ENCODE data around the gene HPGDS. TPM values are rescaled to one million over a fixed set of nuclear protein-coding genes. Genes with fewer than 3 reads are reported as not detected.
"Not testable (repeated sequence)": the region's sequence is repeated elsewhere in the genome, so short reads cannot be mapped to it uniquely, and the experiment has no call there.

Gene HPGDS
- 3.2 and 4.4 TPM in 2 replicates for total RNA-seq

DNA sequence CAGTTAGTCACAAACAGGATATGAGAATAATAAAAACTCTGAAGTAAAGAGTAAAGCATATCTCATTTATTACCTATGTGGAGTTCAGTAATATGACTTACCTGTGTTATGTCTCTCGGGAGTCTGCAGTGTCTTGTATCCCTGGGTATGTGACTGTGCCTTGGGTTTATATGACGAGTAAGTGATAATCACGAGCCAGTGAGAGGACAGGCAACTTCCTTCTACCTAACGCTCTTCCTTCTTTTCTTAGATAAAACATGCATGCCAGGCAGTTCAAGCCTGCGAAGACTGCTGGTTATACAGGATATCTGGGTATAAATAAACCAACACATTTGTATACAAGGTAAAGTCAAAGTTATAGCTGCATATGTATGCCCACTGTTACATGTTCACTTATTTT lies at the start of gene HPGDS:
Gene HPGDS (minus strand): TSS at position 143 of the 400 bp plus-strand sequence. CDS start 8,207 bp downstream, outside the sequence.
- intact Hi-C loops (cut with micrococcal nuclease): no loop called here

DNA sequence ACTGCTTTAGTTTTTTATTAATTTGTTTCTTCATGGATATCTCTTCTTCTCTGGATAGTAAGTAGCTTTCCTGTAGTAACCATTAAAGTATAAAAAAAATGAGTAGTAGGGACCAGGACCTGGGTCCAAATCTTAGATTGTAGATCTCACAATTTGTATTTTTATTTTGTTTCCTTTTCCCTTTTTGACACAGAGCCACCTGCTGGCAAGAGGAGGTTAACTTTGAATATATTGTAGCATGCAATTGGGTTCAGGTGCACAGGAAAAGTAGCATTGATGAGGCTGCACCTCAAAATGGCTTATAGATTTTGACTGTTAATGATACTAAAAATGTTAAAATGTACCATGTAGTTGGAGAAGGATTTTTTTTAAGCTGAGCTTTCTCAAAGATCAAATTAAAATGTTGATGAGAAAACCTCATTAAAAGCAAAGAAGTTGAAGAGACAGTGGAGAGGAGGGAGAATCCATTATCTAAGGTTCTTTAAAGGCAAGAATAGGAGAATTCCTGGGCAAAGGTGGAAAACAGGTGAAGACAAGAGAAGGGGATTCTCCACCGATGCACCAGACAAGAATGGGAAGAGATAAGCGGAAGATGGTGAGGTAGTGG lies 48.3 kb upstream of the HPGDS start:
- intact Hi-C loops (cut with micrococcal nuclease): loop anchor here (1.0 to 5.0 kb wide), 4 partner anchors 52 to 599 kb away; no protein-coding TSS in a partner anchor

DNA sequence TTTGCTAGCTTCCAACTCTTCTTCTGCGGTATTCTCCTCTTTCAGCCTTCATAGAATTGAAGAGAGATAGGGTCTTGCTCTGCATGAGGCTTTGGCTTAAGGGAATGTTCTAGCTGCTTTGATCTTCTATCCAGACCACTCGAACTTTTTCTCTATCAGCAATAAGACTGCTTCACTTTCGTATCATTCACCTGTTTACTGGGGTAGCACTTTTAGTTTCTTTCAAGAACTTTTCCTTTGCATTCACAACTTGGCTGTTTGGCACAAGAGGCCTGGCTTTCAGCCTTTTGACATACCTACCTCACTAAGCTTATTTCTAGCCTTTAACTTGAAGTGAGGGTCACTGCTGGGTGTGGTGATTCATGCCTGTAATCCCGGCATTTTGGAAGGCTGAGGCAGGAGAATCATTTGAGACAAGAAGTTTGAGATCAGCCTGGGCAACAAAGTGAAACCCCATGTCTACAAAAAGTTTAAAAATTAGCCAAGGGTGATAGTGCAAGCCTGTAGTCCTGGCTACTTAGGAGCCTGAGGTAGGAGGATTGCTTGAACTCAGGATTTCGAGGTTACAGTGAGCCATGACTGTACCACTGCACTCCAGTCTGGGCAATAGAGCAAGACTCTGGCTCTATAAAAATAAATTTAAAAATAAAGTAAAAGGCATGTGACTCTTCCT lies 47.1 kb upstream of the HPGDS start:
- intact Hi-C loops (cut with micrococcal nuclease): loop anchor here (1.0 to 5.0 kb wide), 3 partner anchors 51 to 597 kb away; no protein-coding TSS in a partner anchor

DNA sequence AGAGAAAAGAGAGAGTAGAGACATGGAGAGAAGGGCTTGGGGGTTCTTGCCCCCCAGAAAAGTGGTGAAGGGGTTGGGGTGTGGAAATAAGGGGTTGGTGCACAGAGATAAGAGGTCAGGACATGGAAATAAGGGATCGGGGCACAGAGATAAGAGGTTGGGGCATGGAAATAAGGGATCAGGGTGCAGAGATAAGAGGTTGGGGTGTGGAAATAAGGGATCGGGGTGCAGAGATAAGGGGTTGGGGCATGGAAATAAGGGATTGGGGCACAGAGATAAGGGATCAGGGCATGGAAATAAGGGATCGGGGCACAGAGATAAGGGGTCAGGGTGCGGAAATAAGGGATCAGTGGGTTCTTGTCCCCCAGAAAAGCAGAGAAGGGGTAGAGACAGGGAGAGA lies 45.3 kb upstream of the HPGDS start:
- intact Hi-C loops (cut with micrococcal nuclease): not testable (repeated sequence)

DNA sequence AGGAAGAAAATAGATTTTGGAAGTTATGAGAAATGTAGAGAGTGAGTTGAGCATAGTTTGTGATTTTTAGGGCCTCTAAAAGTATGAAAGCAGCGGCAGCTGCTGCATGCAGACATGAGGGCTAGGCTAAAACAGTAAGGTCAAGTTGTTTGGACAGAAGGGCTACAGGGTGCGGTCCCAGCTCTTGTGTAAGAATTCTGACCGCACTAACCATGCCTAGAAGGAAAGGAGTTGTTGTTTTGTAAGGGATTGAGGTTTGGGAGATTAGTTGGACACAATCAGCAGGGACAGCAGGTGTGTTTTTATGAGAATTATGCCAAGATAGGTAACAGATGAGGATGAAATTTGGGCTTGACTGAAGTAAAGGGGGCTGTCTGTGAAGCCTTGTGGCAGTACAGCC lies 42.8 kb upstream of the HPGDS start:
- intact Hi-C loops (cut with micrococcal nuclease): not testable (repeated sequence)

DNA sequence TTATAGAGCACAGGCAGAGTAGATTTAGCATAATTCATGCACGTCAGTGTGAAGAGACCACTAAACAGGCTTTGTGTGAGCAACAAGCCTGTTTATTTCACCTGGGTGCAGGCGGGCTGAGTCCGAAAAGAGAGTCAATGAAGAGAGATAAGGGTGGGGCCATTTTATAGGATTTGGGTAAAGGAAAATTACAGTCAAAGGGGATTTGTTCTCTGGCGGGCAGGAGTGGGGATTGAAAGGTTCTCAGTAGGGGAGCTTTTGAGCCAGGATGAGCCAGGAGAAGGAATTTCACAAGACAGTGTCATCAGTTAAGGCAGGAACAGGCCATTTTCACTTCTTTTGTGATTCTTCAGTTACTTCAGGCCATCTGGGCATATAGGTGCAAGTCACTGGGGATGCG lies 40.3 kb upstream of the HPGDS start:
- intact Hi-C loops (cut with micrococcal nuclease): not testable (repeated sequence)

DNA sequence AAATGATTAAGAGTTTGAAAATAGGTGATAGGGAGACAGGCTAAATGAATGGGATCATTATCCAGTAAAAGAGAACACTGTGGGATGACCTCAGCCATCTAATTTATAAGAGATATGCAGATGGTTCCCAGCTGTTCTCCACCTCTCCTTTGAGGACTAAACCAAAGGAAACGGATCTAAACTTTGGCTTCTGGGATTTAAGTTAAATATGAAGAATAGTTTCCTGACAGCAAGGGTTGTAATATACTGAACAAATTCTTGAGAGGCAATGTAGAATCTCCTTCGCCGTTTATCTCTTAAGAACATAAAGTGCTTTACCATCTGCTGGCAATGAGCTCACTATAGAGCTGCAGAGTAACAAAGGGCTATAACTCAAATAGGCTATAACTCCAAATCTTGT lies 35.4 kb upstream of the HPGDS start:
- intact Hi-C loops (cut with micrococcal nuclease): no loop called here

DNA sequence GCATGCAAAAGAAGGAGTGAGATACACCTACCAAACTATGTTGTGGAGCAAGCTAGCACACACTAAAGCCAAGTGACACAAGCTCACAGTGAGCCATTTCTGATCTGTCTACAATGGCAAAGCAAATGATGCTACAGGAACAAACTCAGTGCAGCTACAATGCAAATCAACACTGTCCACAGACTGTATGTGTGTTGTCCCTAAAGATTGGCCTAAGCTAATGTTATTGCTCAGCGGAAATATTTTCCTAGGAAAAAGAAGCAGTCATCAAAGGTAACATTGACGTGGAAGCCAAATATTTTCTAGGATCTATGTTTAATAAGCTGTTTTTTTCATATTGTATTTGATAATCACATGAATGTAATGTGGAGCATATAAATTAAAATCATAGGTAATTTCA lies 34.7 kb upstream of the HPGDS start:
- intact Hi-C loops (cut with micrococcal nuclease): no loop called here

DNA sequence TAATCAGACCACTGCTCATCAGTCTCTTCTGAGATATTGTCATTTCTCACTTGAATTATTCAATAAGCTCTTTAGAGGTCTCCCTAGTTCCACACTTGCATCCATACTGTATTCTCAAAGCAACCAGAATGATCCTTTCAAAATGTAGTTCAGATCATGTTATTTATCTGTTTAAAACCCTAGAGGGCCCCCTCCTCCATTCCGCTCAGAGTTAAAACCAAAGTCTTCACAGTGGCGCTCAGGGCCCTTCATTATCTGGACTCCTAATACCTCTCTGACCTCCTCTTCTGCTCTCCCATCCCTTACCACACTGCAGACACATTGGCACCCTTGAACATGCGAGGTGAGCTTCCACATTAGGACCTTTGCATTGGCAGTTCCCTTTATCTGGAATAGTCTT lies 32.7 kb upstream of the HPGDS start:
- intact Hi-C loops (cut with micrococcal nuclease): no loop called here

DNA sequence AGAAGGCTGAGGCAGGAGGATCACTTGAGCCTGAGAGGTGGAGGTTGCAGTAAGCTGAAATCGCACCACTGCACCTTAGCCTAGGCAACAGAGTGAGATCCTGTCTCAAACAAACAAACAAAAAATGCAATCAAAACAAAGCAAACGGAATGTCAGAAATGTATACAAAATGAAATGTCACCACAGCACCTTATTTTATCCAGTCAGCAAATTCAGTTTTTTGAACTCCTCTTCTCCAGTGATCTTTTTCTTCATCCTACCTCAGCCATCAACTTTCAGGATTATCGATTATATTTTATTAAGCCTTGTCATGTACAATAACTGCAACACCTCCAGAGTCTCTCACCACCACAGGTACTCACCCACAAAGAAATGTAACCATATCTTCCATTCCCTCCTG lies 31.1 kb upstream of the HPGDS start:
- intact Hi-C loops (cut with micrococcal nuclease): no loop called here

DNA sequence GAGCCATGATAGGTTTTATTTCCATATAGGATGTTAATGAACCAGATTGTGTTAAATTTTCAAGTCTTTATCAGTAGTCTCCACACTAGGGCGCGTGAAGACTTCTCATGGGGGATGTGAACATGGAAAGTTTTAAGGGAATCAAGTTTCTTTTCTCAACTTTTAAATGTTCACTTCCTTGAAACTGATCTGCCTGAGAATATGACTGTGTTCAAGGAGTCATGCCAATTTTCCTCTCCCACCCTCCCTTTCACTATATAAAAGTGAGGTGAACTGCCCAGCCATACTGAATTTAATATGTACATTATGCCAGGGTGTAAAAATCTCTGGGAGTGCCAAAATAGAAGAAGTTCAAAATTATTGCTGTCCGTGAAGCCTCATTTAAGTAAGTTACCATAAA lies 30.4 kb upstream of the HPGDS start:
- intact Hi-C loops (cut with micrococcal nuclease): no loop called here

DNA sequence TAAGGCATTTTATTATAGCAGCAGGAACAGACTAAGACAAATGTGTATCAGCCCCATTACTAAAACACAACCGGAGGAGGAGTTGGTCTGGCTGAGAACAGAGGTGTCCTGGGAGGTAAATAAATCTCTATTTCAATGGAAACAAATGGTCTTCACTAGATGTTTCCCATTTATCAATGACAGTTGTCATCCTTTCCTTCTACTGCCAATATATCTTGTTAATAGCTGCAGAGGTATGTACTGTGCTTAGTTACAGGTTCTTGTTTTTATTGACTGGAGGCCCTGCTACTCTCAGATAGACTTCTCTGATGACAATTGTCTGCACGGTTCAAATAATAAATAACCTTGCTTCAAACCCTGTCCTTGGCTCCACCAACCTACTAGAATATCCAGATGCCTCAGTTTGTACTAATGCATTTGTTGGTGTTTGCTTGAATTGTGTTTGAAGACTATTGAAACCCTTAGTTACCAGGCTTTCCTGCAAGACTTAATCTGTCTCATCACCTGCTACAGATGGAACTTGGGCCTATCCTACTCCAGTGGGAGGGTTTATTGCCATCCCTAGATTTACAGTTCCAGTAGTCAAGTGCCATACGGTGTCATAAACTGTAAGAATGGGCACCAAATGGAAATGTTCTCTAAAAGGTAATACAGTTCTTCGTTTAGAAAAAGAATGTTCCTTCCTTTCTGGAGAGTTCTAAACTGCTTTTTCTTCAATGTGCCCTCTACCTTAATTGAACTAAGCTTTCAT lies 29.8 kb upstream of the HPGDS start:
- intact Hi-C loops (cut with micrococcal nuclease): no loop called here

DNA sequence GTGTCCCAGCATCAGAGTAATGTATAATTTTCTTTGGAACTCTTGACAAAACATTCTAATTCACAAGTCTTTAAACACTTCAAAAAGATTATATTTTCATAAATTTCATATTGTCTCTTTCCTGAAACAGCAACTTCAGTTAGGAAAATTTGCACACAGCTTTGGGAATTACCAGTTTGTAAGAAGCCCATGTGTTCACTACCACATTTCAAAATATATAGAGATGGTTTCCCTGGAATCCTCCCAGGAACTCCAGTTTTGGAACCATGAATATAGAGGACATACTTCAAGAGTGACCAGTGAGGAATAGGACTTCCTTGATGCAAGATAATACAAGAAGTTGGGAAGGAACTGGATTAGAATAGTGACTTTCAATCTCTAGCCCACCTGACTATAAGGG lies 28.7 kb upstream of the HPGDS start:
- intact Hi-C loops (cut with micrococcal nuclease): no loop called here

DNA sequence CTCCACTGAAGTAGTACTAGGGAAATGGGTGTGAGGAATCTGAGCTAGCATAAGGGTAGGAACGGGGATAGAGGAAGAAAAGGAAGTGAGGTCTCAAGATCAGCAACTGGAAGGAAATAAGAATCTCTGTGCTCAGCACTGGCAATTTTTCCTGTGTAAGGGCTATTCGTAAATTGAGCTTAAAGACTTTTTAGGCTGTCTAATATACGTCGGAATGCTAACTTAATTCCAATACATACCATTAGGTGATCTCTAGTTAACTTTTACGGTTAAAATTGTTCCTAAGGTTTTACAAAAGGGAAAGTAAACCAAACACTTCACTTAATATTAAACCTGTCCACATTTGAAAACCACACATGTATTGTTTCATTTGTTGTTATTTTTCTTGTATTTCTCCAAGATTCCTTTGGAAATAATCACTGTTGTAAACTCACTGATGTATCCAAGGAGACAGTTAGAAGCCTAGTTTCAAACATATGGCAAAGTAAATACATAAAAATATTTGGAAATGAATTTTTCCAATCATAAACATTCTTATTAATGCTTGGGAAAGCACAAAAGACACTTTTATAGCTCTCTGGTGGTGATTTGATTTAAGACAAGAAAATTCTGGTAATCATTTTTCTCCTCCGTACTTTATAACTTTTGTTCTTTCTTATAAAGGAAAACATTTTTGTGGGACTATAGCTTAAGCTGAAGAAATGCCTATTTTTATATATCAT lies 28.1 kb upstream of the HPGDS start:
- intact Hi-C loops (cut with micrococcal nuclease): no loop called here

DNA sequence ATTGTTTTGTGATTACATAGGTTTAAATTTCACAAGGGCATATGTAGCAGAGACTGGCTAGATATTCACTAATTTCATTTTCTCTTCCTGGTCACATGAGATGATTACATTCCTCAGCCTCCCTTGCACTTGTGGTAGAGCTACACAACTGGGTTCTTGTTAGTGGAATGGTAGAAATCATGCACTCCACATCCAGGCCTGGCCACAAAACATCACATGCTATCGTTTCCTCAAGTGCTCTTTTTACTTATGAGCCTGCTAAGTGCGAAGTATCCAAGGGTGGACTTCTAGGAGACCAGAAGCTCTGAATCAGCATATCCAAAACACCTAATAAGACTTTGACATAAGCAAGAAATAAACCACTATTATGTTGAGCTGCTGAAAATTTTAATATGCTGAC lies 26.4 kb upstream of the HPGDS start:
- intact Hi-C loops (cut with micrococcal nuclease): no loop called here

DNA sequence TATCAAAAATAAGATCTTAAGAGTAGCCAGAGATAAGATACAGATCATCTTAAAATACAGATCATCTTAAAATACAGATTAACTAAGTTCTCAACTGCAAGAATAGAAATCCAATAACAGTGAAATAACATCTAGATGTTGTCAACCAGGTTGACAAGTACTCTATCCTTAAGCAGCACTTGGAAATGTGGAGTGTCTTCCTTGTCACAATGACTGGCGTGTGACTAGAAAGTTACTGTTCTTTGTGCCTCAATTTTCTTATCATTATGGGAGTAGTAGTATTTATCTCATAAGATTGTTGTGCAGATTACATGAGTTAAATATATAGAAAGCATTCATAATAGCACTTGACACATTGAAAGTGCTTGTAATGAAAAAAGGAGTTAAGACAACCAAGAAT lies 25.8 kb upstream of the HPGDS start:
- intact Hi-C loops (cut with micrococcal nuclease): no loop called here

DNA sequence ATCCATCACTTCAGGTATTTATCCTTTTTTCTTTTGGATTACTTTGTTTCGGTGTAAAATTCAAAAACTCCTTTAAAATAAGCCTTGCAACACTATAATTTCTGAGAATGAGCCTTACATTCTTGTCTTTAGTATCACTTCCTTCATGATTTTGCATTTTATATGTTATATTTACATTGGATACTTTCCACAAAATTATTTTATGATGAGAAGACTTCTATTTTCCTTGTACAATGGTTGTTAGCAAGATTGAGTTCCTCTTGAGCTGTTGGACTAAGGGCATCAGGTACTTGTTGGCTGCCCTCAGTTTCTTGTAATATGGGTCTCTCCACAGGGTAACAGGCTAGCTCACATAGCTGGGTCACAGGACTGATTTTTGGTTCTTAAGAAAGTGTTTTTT lies 22.7 kb upstream of the HPGDS start:
- intact Hi-C loops (cut with micrococcal nuclease): no loop called here

DNA sequence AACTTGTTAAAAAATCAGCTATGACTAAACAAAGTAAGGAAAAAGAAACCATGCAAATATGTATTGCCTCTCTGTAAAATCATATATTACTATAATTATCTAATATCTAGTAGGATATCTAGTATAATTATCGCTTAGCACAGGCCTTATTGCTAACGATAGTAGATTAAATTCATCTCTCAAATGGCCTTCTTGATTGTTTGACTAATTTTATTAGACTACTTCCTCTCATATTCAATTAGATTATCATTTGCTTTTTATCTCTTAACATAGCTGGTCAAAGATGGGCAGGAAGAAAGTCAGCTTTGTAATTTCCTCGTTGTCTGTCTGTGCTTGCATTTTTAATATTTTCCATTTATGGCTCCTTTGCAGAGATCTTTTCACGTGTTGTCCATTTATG lies 21.9 kb upstream of the HPGDS start:
- intact Hi-C loops (cut with micrococcal nuclease): no loop called here

DNA sequence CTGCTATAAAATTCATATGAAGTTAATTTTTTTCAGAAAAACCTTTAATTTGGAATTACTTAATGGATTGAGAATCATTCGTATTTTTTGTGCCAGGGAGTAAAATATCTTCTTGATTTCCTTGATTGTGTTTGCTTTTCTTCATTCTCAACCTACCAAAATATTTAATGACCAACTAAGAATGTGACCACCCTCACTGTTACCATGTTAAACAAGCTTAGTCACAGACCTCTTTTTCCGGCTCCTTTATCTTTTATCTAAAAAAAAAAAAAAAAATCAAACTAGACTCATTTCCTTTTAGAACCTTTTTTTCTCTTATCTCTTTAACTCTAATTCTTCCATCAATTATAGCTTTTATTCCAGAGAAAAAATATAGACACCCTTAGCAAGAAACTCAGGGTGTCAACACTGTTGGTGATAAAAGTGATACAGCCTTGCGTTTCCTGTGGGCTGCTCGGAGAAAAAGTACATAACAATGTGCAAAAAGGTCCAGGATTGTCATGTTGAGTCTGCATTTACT lies 20.6 kb upstream of the HPGDS start:
- intact Hi-C loops (cut with micrococcal nuclease): no loop called here

DNA sequence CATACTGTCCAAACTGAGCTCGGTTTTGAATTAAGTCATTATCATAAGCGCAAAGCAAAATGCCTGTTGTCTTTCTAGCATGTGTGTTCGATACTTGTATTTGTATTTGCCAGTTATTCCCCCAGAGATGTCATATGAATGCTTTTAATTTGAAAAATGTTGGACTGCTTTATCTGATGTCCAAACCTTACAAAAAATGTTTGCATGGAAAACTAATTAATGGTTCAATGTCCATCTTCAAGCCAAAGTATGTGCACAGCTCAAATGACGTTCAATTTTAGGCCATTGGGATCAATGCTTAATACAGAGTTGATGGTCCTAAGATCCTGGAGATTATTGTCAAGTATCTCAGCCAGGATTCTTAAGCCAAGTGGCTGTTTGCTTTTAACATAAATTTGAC lies 17.2 kb upstream of the HPGDS start:
- intact Hi-C loops (cut with micrococcal nuclease): no loop called here

DNA sequence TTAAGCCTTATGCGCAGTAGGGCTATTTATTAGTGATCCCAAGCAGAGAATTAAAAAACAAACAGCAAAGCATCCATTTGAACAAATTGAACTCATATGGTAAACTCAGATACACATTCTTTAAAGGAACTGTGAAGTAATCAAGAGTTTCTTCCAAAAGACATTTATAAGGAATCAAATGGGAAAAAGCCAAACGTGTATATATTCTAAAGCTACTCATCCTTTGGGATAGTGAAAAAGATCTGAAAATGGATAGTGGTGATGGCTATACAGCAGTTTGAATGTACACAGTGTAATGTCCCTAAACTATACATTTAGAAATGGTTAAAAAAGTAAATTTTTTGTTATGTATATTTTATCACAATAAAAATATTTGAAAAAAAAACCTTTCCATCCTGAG lies 16.6 kb upstream of the HPGDS start:
- intact Hi-C loops (cut with micrococcal nuclease): no loop called here

DNA sequence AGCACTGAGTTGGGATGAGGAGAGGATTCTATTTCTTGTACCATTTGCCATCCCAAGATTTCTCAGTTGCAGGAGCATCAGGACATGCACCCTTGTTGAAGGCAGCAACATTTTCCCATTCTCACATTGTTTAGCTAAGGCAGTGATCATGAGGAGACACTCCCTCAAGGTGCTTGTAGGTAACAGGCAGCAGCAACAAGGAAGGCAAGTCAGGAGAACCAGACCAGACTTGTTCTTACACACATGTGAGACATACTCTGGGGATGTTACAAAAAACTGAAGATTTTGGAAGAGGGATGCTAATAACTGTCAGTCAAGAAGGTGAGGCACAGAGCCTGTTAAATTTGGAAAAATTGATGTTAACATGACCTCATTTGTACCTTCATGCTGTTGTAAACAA lies 15.5 kb upstream of the HPGDS start:
- intact Hi-C loops (cut with micrococcal nuclease): no loop called here
